GM19099 (cell line): ENCODE results near the gene INSIG2.

ENCODE experiments used
- POLR2A ChIP-seq: IDR thresholded peaks from 3 replicates; pipeline ENCODE4 v1.6.1; 2011; ENCODE audit warnings: low read depth; ENCODE audit not compliant: insufficient read length; ENCODE audit errors: extremely low read depth

The INSIG2 gene

GRCh38 chr2:118085173-118086023 lies 2.9 kb upstream of the INSIG2 start:
- no peak for TF ChIP-seq POLR2A

- no peak for TF ChIP-seq POLR2A
Measured at GRCh38 chr2:118086024-118086633, 2.1 kb upstream of the INSIG2 start.

GRCh38 chr2:118089139-118089800 lies 999 bp downstream of the INSIG2 start:
- no peak for TF ChIP-seq POLR2A

GRCh38 chr2:118090387-118091139 lies 2.3 kb downstream of the INSIG2 start:
- TF ChIP-seq POLR2A = no peak

- no peak for TF ChIP-seq POLR2A
Measured at GRCh38 chr2:118091140-118091478, 2.8 kb downstream of the INSIG2 start.

- no peak for TF ChIP-seq POLR2A
Measured at GRCh38 chr2:118091631-118092030, 3.4 kb downstream of the INSIG2 start.

- no peak for TF ChIP-seq POLR2A
Measured at GRCh38 chr2:118094503-118094902, 6.2 kb downstream of the INSIG2 start.

- TF ChIP-seq POLR2A = no peak
Measured at GRCh38 chr2:118095610-118096009, 7.3 kb downstream of the INSIG2 start.

GRCh38 chr2:118097657-118098056 lies 9.4 kb downstream of the INSIG2 start:
- TF ChIP-seq POLR2A = no peak

- TF ChIP-seq POLR2A = no peak
Measured at GRCh38 chr2:118098307-118099030, 10.2 kb downstream of the INSIG2 start.

GRCh38 chr2:118102433-118103082 lies 14.3 kb downstream of the INSIG2 start:
- TF ChIP-seq POLR2A = no peak

- no peak for TF ChIP-seq POLR2A
Measured at GRCh38 chr2:118103951-118104940, 16.0 kb downstream of the INSIG2 start.

GRCh38 chr2:118105497-118105896 lies 17.2 kb downstream of the INSIG2 start:
- no peak for TF ChIP-seq POLR2A

GRCh38 chr2:118106926-118107325 lies 18.7 kb downstream of the INSIG2 start:
- TF ChIP-seq POLR2A = no peak

GRCh38 chr2:118110310-118110709 lies 22.0 kb downstream of the INSIG2 start:
- no peak for TF ChIP-seq POLR2A
